ENCODE results near the gene BICRA. TPM values are rescaled to one million over a fixed set of nuclear protein-coding genes. Genes with fewer than 3 reads are reported as not detected.
A peak's percentile ranks its signal among the peaks of the same experiment; 100 is the strongest.

BICRA gene
- total RNA-seq, 2 donors from 2014 or later = 13.3 to 26.3 TPM

GRCh38 chr19:47691782-47692181 lies 82.8 kb downstream of the BICRA start:
- H3K9me3 Mint-ChIP-seq = no peaks in the 10 kb centered on the region
- no peak for ATAC-seq
- H3K27ac Mint-ChIP-seq = no peak overlapping the region
- no peaks in the 10 kb centered on the region for H3K36me3 Mint-ChIP-seq
- DNase-seq (ENCODE audit: low spot score in 2 of 2) = no peak

- DNase-seq (ENCODE audit: low spot score in 2 of 2) (no peak), ATAC-seq (no peak)
- Mint-ChIP-seq H3K36me3 (no peaks in the 10 kb centered on the region), H3K27ac (peak overlapping the region in 1 of 2 donors; percentile 14), H3K9me3 (no peaks in the 10 kb centered on the region)
These were observed 84.6 kb downstream of the BICRA start for GRCh38 chr19:47693489-47693888.

GRCh38 chr19:47693903-47694302 lies 85.0 kb downstream of the BICRA start:
- Mint-ChIP-seq H3K36me3 (no peaks in the 10 kb centered on the region), H3K9me3 (no peaks in the 10 kb centered on the region), H3K27ac (no peak overlapping the region)
- ATAC-seq (no peak), DNase-seq (ENCODE audit: low spot score in 2 of 2) (no peak)

- ATAC-seq = no peak
- Mint-ChIP-seq H3K27ac (no peak overlapping the region), H3K36me3 (no peaks in the 10 kb centered on the region), H3K9me3 (no peaks in the 10 kb centered on the region)
- no peak for DNase-seq (ENCODE audit: low spot score in 2 of 2)
These were observed 85.7 kb downstream of the BICRA start for GRCh38 chr19:47694466-47695273.

- Mint-ChIP-seq H3K9me3 (no peaks in the 10 kb centered on the region), H3K27ac (peak overlapping the region in 1 of 2 donors; percentile 68), H3K36me3 (no peaks in the 10 kb centered on the region)
- DNase-seq (ENCODE audit: low spot score in 2 of 2) (no peak), ATAC-seq (no peak)
These were observed 86.8 kb downstream of the BICRA start for GRCh38 chr19:47695533-47696262.

- Mint-ChIP-seq H3K9me3 (no peaks in the 10 kb centered on the region), H3K27ac (no peak overlapping the region)
These were observed 87.7 kb downstream of the BICRA start for GRCh38 chr19:47696635-47697034.

GRCh38 chr19:47697863-47698609 lies 89.1 kb downstream of the BICRA start:
- peak overlapping the region in 1 of 2 donors; percentile 44 for H3K27ac Mint-ChIP-seq
- ATAC-seq (peak; percentile 72 to 81), DNase-seq (ENCODE audit: low spot score in 2 of 2) (peak in 1 of 2 donors; percentile 66)
- no peaks in the 10 kb centered on the region for H3K9me3 Mint-ChIP-seq
- no peaks in the 10 kb centered on the region for H3K36me3 Mint-ChIP-seq

More at GRCh38 chr19:47696635-47697034, 87.7 kb downstream of the BICRA start:
- DNase-seq (ENCODE audit: low spot score in 2 of 2) (no peak), ATAC-seq (no peak)
- H3K36me3 Mint-ChIP-seq = no peaks in the 10 kb centered on the region

GRCh38 chr19:47698631-47699359 lies 89.9 kb downstream of the BICRA start:
- H3K9me3 Mint-ChIP-seq = no peaks in the 10 kb centered on the region
- H3K36me3 Mint-ChIP-seq = no peaks in the 10 kb centered on the region
- H3K27ac Mint-ChIP-seq = no peak overlapping the region
- DNase-seq (ENCODE audit: low spot score in 2 of 2) (no peak), ATAC-seq (peak in 1 of 2 donors; percentile 12)

GRCh38 chr19:47699360-47699917 lies 90.5 kb downstream of the BICRA start:
- Mint-ChIP-seq H3K27ac (no peak overlapping the region), H3K36me3 (no peaks in the 10 kb centered on the region), H3K9me3 (no peaks in the 10 kb centered on the region)
- ATAC-seq = peak; percentile 62 to 68
- DNase-seq (ENCODE audit: low spot score in 2 of 2) = peak in 1 of 2 donors; percentile 68

- Mint-ChIP-seq H3K27ac (no peak overlapping the region), H3K9me3 (no peaks in the 10 kb centered on the region), H3K36me3 (no peaks in the 10 kb centered on the region)
- no peak for ATAC-seq
- no peak for DNase-seq (ENCODE audit: low spot score in 2 of 2)
These were observed 92.2 kb downstream of the BICRA start for GRCh38 chr19:47700934-47701716.

- Mint-ChIP-seq H3K36me3 (no peaks in the 10 kb centered on the region), H3K27ac (no peak overlapping the region), H3K9me3 (no peaks in the 10 kb centered on the region)
- DNase-seq (ENCODE audit: low spot score in 2 of 2) (no peak), ATAC-seq (no peak)
These were observed 93.0 kb downstream of the BICRA start for GRCh38 chr19:47701717-47702552.

GRCh38 chr19:47702671-47703070 lies 93.7 kb downstream of the BICRA start:
- Mint-ChIP-seq H3K9me3 (no peaks in the 10 kb centered on the region), H3K27ac (peak overlapping the region in 1 of 2 donors; percentile 37), H3K36me3 (no peaks in the 10 kb centered on the region)
- no peak for DNase-seq (ENCODE audit: low spot score in 2 of 2)
- ATAC-seq = no peak

GRCh38 chr19:47703301-47703700 lies 94.4 kb downstream of the BICRA start:
- no peaks in the 10 kb centered on the region for H3K9me3 Mint-ChIP-seq
- H3K27ac Mint-ChIP-seq = no peak overlapping the region
- ATAC-seq (no peak), DNase-seq (ENCODE audit: low spot score in 2 of 2) (no peak)
- no peaks in the 10 kb centered on the region for H3K36me3 Mint-ChIP-seq

- no peaks in the 10 kb centered on the region for H3K36me3 Mint-ChIP-seq
- peak overlapping the region in 1 of 2 donors; percentile 20 for H3K27ac Mint-ChIP-seq
- ATAC-seq (no peak), DNase-seq (ENCODE audit: low spot score in 2 of 2) (no peak)
- H3K9me3 Mint-ChIP-seq = no peaks in the 10 kb centered on the region
These were observed 95.1 kb downstream of the BICRA start for GRCh38 chr19:47704024-47704423.

GRCh38 chr19:47704656-47705055 lies 95.7 kb downstream of the BICRA start:
- Mint-ChIP-seq H3K27ac (peak overlapping the region in 1 of 2 donors; percentile 55), H3K9me3 (no peaks in the 10 kb centered on the region), H3K36me3 (no peaks in the 10 kb centered on the region)
- no peak for ATAC-seq
- no peak for DNase-seq (ENCODE audit: low spot score in 2 of 2)

All from activated naive CD4-positive, alpha-beta T cell treated with anti-CD3 and anti-CD28 coated beads, Interleukin-2, amount 50 U/mL, for 72 hours (primary cell).